WTC11 (cell line): ENCODE results near the gene MACF1. TPM values are rescaled to one million over a fixed set of nuclear protein-coding genes. Genes with fewer than 3 reads are reported as not detected.

Experiments
- ATAC-seq: fragments of 200-7000 bp; cut with Tn5 transposase; 2 replicates; pipeline ENCODE4 v1.10.0; 2021; ENCODE audit warnings: mild to moderate bottlenecking, moderate library complexity
- CTCF ChIA-PET: fragments of 300-600 bp; sonication (Branson Sonifier 250); formaldehyde crosslinking; loops from one replicate; lab custom pipeline; 2021; ENCODE audit warnings: antibody characterized with exemption; lab: Charles Lee
- POLR2A ChIA-PET: fragments of 350-600 bp; sonication (Branson Sonifier 250); formaldehyde crosslinking; loops from one replicate; lab custom pipeline; 2021; ENCODE audit warnings: antibody characterized with exemption; lab: Charles Lee
- DNase-seq: peaks from one replicate; pipeline ENCODE4 v3.0.0; 2021; ENCODE audit warnings: low spot score
- H3K27ac Mint-ChIP-seq: 2 replicates; pipeline ENCODE4 v1.8.0; 2021; ENCODE audit warnings: mixed read lengths
- H3K27me3 Mint-ChIP-seq: 2 replicates; pipeline ENCODE4 v1.8.0; 2021; ENCODE audit warnings: low read depth, mild to moderate bottlenecking, moderate library complexity, mixed read lengths
- H3K36me3 Mint-ChIP-seq: 2 replicates; pipeline ENCODE4 v1.8.0; 2021; ENCODE audit warnings: mixed read lengths
- H3K4me1 Mint-ChIP-seq: 2 replicates; pipeline ENCODE4 v1.8.0; 2022; ENCODE audit warnings: mixed read lengths
- H3K4me3 Mint-ChIP-seq: 2 replicates; pipeline ENCODE4 v1.8.0; 2021; ENCODE audit warnings: mild to moderate bottlenecking, moderate library complexity, mixed read lengths
- H3K9me3 Mint-ChIP-seq: 2 replicates; pipeline ENCODE4 v1.8.0; 2021; ENCODE audit warnings: mixed read lengths
- E2F5 ChIP-seq: sonication (generic); formaldehyde crosslinking; IDR thresholded peaks from 2 replicates; pipeline ENCODE4 v1.8.1; 2022; ENCODE audit warnings: mild to moderate bottlenecking, moderate library complexity, missing genetic modification reagents
- EMX1 ChIP-seq: fragments of 250-450 bp; sonication (Bioruptor Pico); IDR thresholded peaks from 2 replicates; pipeline ENCODE4 v1.8.0; 2021; ENCODE audit warnings: mild to moderate bottlenecking
- FOXP1 ChIP-seq: sonication (generic); formaldehyde crosslinking; IDR thresholded peaks from 2 replicates; pipeline ENCODE4 v1.8.0; 2022; ENCODE audit warnings: missing genetic modification reagents, mild to moderate bottlenecking, moderate library complexity, borderline replicate concordance
- GRHL2 ChIP-seq: fragments of 250-450 bp; sonication (Bioruptor Pico); IDR thresholded peaks from 2 replicates; pipeline ENCODE4 v1.8.0; 2022; ENCODE audit warnings: mild to moderate bottlenecking, moderate library complexity; ENCODE audit not compliant: insufficient replicate concordance, severe bottlenecking
- JUN ChIP-seq: sonication (generic); formaldehyde crosslinking; IDR thresholded peaks from 2 replicates; pipeline ENCODE4 v1.8.0; 2023; ENCODE audit warnings: mild to moderate bottlenecking, missing genetic modification reagents
- NFE2L1 ChIP-seq: sonication (generic); formaldehyde crosslinking; IDR thresholded peaks from 2 replicates; pipeline ENCODE4 v1.8.1; 2023; ENCODE audit warnings: missing genetic modification reagents
- NR1H2 ChIP-seq: sonication (generic); formaldehyde crosslinking; IDR thresholded peaks from 2 replicates; pipeline ENCODE4 v1.9.0; 2021; ENCODE audit warnings: mild to moderate bottlenecking, moderate library complexity, missing genetic modification reagents
- NR2C2 ChIP-seq: sonication (generic); formaldehyde crosslinking; IDR thresholded peaks from 2 replicates; pipeline ENCODE4 v1.8.0; 2022; ENCODE audit warnings: mild to moderate bottlenecking, missing genetic modification reagents
- NR3C1 ChIP-seq: sonication (generic); formaldehyde crosslinking; conservative IDR thresholded peaks from 2 replicates; pipeline ENCODE4 v1.8.1; 2023; ENCODE audit warnings: low read depth, mild to moderate bottlenecking, missing genetic modification reagents
- PRRX2 ChIP-seq: fragments of 250-450 bp; sonication (Bioruptor Pico); IDR thresholded peaks from 2 replicates; pipeline ENCODE4 v1.8.0; 2021; ENCODE audit warnings: mild to moderate bottlenecking
- RELA ChIP-seq: sonication (generic); formaldehyde crosslinking; IDR thresholded peaks from 2 replicates; pipeline ENCODE4 v1.8.1; 2022; ENCODE audit warnings: missing genetic modification reagents, mild to moderate bottlenecking, borderline replicate concordance
- SMAD3 ChIP-seq: sonication (generic); formaldehyde crosslinking; IDR thresholded peaks from 2 replicates; pipeline ENCODE4 v1.8.0; 2022; ENCODE audit warnings: missing genetic modification reagents, mild to moderate bottlenecking, borderline replicate concordance
- SOX15 ChIP-seq: fragments of 250-450 bp; sonication (Bioruptor Pico); IDR thresholded peaks from 2 replicates; pipeline ENCODE4 v1.9.0; 2021; ENCODE audit warnings: mild to moderate bottlenecking
- SP1 ChIP-seq: sonication (generic); formaldehyde crosslinking; conservative IDR thresholded peaks from 2 replicates; pipeline ENCODE4 v1.8.1; 2022; ENCODE audit warnings: missing genetic modification reagents
- TEAD4 ChIP-seq: sonication (generic); formaldehyde crosslinking; IDR thresholded peaks from 2 replicates; pipeline ENCODE4 v1.8.0; 2022; ENCODE audit warnings: mild to moderate bottlenecking, missing genetic modification reagents
- TP53 ChIP-seq: sonication (generic); formaldehyde crosslinking; IDR thresholded peaks from 2 replicates; pipeline ENCODE4 v1.8.1; 2023; ENCODE audit warnings: mild to moderate bottlenecking, missing genetic modification reagents
- ZNF532 ChIP-seq: fragments of 250-450 bp; sonication (Bioruptor Pico); IDR thresholded peaks from 2 replicates; pipeline ENCODE4 v1.9.0; 2021; ENCODE audit warnings: mild to moderate bottlenecking, borderline replicate concordance
- total RNA-seq: library from RNA; stranded (reverse); gene quantifications from 3 replicates; pipeline ENCODE4 v1.2.3, GENCODE V29; 2021
- TF ChIP-seq, protein P1 (sequence below): fragments of 250-450 bp; sonication (Bioruptor Pico); IDR thresholded peaks from 2 replicates; pipeline ENCODE4 v1.8.0; 2021; ENCODE audit warnings: mild to moderate bottlenecking
- TF ChIP-seq, protein P2 (sequence below): fragments of 250-450 bp; sonication (Bioruptor Pico); IDR thresholded peaks from 2 replicates; pipeline ENCODE4 v2.1.2; 2022; ENCODE audit warnings: mild to moderate bottlenecking, moderate library complexity
- TF ChIP-seq, protein P3 (sequence below): sonication (generic); formaldehyde crosslinking; IDR thresholded peaks from 2 replicates; pipeline ENCODE4 v1.8.0; 2023; ENCODE audit warnings: mild to moderate bottlenecking, missing genetic modification reagents

Gene MACF1
- total RNA-seq, 1 experiment from 2014 or later: 327 TPM

GRCh38 chr1:39243302-39243701, 38.8 kb downstream of the MACF1 start:
- CTCF ChIA-PET: no interaction called here
- peaks cover 2% of the 10 kb centered on the region; the same call in 1 of the 2 replicates for H3K36me3 Mint-ChIP-seq

DNA sequence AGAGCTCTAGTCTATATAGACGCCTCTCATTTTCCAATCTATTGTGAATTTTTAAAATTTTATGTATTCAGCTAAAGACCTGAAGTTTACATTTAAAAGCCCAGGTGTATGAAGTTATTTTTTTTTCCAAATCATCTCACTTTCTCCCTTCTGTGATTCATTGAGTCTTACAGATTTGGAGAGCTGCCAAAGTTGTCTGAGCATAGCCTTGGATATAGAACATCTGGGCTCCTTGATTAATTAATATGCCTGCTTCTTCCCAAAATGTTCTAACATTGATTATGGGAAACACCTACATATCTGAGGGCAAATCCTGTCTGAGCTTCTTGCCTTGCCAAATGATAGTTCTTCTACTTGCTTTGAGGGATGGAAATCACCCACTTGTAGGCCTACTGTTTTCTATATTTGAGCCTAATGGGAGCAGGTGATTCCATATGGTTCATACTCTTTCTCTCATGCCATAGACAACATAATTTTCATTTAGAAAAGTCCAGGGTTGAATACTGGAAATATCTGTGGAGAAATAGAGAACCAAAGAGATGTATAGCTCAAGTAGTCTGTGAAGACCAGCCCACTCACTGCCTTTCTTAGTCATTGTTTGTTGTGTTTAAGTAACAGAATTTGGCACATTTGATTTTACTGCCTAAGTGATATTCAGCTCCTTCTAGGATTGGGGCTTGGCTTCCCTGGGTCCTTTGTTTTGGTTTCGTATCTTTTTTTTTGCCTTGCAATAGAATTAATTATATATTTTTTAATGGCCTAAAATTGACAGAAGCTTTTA, 46.2 kb downstream of the MACF1 start:
- H3K27ac Mint-ChIP-seq: no peak overlapping the region
- H3K4me3 Mint-ChIP-seq: no peak overlapping the region
- CTCF ChIA-PET: interaction anchor here (1.4 to 2.9 kb wide), 3 partner anchors 8 to 152 kb away, joined by 3 to 14 read pairs (median 8); no protein-coding TSS in a partner anchor
- peaks cover 11% of the 10 kb centered on the region for H3K36me3 Mint-ChIP-seq
- ATAC-seq (no peak), DNase-seq (no peak)
- POLR2A ChIA-PET: no interaction called here
- H3K27me3 Mint-ChIP-seq: no peaks in the 10 kb centered on the region
- H3K9me3 Mint-ChIP-seq: peaks cover 3% of the 10 kb centered on the region; the same call in 1 of the 2 replicates
- peaks cover 5% of the 10 kb centered on the region for H3K4me1 Mint-ChIP-seq
- no peak for TF ChIP-seq TEAD4
- TF ChIP-seq, protein P1, sequence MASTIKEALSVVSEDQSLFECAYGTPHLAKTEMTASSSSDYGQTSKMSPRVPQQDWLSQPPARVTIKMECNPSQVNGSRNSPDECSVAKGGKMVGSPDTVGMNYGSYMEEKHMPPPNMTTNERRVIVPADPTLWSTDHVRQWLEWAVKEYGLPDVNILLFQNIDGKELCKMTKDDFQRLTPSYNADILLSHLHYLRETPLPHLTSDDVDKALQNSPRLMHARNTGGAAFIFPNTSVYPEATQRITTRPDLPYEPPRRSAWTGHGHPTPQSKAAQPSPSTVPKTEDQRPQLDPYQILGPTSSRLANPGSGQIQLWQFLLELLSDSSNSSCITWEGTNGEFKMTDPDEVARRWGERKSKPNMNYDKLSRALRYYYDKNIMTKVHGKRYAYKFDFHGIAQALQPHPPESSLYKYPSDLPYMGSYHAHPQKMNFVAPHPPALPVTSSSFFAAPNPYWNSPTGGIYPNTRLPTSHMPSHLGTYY (CRISPR knock-in tag): no peak
- TF ChIP-seq FOXP1 (CRISPR knock-in tag): no peak
- no peak for TF ChIP-seq NR2C2
- TF ChIP-seq NR3C1 (CRISPR knock-in tag): no peak
- TF ChIP-seq, protein P2, sequence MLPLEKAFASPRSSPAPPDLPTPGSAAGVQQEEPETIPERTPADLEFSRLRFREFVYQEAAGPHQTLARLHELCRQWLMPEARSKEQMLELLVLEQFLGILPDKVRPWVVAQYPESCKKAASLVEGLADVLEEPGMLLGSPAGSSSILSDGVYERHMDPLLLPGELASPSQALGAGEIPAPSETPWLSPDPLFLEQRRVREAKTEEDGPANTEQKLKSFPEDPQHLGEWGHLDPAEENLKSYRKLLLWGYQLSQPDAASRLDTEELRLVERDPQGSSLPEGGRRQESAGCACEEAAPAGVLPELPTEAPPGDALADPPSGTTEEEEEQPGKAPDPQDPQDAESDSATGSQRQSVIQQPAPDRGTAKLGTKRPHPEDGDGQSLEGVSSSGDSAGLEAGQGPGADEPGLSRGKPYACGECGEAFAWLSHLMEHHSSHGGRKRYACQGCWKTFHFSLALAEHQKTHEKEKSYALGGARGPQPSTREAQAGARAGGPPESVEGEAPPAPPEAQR (CRISPR knock-in tag): no peak
- no peak for TF ChIP-seq SP1 (CRISPR knock-in tag)
- no peak for TF ChIP-seq TP53
- TF ChIP-seq NR1H2 (CRISPR knock-in tag): no peak
- TF ChIP-seq SOX15: no peak
- no peak for TF ChIP-seq RELA
- TF ChIP-seq, protein P3, sequence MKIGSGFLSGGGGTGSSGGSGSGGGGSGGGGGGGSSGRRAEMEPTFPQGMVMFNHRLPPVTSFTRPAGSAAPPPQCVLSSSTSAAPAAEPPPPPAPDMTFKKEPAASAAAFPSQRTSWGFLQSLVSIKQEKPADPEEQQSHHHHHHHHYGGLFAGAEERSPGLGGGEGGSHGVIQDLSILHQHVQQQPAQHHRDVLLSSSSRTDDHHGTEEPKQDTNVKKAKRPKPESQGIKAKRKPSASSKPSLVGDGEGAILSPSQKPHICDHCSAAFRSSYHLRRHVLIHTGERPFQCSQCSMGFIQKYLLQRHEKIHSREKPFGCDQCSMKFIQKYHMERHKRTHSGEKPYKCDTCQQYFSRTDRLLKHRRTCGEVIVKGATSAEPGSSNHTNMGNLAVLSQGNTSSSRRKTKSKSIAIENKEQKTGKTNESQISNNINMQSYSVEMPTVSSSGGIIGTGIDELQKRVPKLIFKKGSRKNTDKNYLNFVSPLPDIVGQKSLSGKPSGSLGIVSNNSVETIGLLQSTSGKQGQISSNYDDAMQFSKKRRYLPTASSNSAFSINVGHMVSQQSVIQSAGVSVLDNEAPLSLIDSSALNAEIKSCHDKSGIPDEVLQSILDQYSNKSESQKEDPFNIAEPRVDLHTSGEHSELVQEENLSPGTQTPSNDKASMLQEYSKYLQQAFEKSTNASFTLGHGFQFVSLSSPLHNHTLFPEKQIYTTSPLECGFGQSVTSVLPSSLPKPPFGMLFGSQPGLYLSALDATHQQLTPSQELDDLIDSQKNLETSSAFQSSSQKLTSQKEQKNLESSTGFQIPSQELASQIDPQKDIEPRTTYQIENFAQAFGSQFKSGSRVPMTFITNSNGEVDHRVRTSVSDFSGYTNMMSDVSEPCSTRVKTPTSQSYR (CRISPR knock-in tag): no peak
- no peak for TF ChIP-seq SMAD3 (CRISPR knock-in tag)

More at GRCh38 chr1:39243302-39243701, 38.8 kb downstream of the MACF1 start:
- Mint-ChIP-seq H3K27me3 (no peaks in the 10 kb centered on the region), H3K4me3 (no peak overlapping the region), H3K4me1 (peaks cover 6% of the 10 kb centered on the region), H3K9me3 (peaks cover 3% of the 10 kb centered on the region; the same call in 1 of the 2 replicates), H3K27ac (no peak overlapping the region)
- no peak for ATAC-seq
- DNase-seq: no peak
- no peak for TF ChIP-seq EMX1 (CRISPR knock-in tag)
- TF ChIP-seq NR1H2 (CRISPR knock-in tag): no peak
- TF ChIP-seq E2F5 (CRISPR knock-in tag): no peak
- TF ChIP-seq ZNF532 (CRISPR knock-in tag): no peak
- TF ChIP-seq JUN: no peak
- TF ChIP-seq NFE2L1 (CRISPR knock-in tag): no peak
- TF ChIP-seq PRRX2 (CRISPR knock-in tag): no peak
- no peak for TF ChIP-seq GRHL2 (CRISPR knock-in tag)
- POLR2A ChIA-PET: no interaction called here
